GM18519 (cell line): ENCODE data around the gene JAK3.
A peak's percentile ranks its signal among the peaks of the same experiment; 100 is the strongest.

Experiments used
- ATAC-seq: cut with Tn5 transposase; IDR thresholded peaks from one replicate; pipeline ENCODE4 v1.9.1; 2021; ENCODE audit warnings: mild to moderate bottlenecking, moderate library complexity; ENCODE audit not compliant: unreplicated experiment, low FRiP score

JAK3 gene

DNA sequence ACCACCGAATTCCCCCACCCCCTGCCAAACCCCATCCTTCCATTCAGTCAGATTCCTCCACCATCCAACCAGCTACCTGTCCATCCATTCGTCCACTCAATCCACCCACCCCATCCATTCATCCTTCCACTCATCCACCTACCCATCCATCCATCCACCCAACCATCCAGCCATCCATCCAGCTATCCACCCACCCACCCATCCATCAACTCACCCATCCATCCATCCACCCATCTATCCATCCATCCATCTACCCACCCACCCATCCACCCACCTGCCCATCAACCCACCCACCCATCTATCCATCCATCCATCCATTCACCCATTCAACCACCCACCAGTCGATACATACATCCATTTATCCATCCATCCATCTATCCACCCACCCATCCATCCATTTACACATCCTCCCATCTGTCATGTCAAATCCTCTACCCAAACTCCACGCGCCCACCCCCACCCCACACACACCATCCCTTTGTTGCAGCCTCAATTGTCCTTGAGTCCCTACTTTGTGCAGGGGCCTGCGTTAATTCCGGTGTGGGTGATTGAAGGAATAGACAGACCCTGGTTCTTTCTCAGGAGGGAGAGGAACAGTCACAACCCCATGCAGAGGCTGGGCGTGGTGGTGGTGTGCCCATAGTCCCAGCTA is 18.7 kb upstream of the JAK3 start:
- ATAC-seq = no peak

GRCh38 chr19:17865364-17866311 is 17.9 kb upstream of the JAK3 start:
- ATAC-seq = no peak

DNA sequence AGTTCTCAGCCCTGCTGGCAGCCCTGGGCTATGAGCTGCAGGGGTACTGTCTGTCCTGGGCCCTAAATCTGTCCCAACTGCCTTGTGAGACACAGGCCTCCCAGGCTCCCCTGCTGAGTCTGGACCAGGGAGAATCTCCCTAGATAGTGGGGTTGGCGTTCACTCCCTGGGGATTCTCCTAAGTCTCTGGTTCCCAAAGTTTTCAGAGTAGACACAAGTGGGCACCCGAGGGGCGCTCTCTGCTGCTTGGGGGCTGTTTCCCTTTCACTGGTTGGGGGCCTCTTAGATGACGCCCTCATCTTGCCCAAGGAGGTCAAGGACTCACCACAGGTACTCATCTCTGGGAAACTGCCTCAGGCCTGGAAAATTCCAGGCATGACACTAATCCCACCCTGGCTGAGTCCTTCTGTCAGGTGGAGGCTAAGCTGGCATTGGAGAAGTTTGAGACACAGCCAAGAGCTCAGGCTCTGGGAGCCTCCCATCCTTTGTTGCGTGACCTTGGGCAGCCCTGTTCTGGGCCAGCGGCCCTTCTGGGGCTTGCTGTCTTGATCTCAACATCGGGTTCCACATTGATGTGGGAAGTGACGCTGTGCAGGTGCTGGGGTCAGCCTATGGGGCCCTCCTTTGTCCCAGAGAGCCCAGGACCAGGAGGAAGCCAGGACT is 15.9 kb upstream of the JAK3 start:
- ATAC-seq = no peak

DNA sequence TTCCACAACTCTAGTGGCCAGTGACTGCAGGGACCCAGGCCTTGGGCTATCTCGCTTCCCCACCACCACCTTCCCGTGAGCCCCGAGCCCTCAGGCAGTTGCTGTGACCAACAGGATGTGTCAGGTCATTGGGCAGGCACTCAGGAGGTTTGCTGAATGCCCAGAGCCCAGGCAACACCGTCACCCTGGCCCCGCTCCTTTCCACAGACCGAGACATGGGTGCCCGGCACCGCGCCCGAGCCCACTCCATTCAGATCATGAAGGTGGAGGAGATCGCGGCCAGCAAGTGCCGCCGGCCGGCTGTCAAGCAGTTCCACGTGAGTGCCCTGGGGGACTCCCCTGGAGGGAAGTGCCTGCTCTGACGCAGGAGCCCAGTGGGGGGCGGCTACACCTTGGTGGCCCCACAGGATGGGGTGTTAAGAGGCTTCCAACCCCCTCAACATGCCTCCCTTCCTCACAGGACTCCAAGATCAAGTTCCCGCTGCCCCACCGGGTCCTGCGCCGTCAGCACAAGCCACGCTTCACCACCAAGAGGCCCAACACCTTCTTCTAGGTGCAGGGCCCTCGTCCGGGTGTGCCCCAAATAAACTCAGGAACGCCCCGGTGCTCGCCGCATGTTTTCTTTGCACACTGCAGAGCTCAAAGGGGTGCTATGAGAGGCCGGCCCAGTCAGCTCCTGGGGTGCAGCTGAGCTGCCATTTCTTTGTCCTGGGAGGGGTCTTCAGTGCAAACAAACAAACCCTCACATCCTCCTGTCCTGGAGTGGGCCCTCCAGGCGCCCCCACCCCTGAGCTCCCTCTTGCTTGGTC is 15.1 kb upstream of the JAK3 start:
- ATAC-seq = no peak

DNA sequence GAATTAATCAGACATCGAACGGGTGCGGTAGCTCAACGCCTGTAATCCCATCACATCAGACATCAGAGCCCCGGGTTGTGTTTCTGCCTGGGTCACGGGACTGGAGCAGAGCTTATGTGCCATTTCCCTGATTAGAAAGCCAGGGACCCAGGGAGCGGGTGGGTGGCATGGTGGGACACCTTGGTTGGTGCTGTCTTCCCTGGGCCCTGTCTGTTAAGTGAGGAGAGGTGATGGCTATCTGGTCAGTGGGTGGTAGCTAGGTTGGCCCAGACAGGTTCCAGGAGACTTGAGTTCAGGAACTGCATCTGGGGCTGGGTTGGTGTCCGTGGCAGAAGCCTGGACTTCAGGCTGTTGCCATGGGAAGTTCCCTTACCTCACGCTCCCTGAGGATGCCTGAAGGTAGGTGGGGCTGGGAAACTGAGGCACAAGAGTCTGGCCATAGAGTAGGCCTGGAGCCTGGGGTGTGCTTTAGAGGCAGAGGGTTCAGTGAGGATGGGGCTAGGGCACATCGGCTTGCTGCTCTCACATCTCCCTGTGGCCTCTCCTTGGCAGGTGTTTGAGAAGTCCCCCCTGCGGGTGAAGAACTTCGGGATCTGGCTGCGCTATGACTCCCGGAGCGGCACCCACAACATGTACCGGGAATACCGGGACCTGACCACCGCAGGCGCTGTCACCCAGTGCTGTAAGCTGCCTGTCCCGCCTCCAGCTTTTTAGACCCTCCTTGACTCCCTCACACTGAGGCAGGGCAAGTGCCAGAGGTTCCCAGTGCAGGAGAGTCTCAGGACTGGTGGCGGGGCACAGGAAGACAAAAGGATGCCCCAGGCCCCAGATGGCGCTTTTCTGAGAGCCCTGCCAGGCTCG is 14.0 kb upstream of the JAK3 start:
- ATAC-seq = no peak

GRCh38 chr19:17860993-17861360 is 13.2 kb upstream of the JAK3 start:
- no peak for ATAC-seq

DNA sequence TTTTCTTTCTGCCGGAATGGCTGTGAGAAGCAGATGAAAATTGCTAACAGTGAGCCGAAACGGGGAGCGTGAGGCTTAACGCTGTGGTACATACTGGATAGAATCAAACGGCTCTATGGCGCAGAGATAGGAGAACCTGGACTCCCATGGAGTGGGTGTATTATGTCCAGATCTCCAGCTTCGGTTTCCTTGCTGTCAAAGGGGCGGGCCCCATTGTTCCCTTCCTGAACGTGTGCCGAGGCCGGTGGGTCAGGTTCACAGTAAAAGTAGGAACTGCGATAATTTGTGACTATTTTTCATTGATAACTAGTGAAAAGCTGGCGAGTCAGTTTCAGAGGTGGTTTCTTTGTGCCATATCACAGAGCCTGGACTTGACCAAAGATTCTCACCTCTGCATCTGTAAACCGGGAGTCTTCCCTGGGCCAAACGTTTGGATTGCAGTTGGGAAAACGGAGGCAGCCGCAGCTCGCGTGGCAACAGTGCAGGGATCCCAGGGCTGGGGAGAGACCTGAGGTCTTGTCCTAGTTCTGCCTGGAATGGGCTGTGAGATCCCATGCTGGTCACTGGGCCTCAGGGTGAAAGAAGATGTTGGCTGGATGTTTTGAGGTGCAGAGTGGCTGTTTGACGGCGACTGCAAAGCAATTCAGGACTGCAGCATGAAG is 12.7 kb upstream of the JAK3 start:
- ATAC-seq = no peak

- peak; percentile 76 for ATAC-seq
Measured at GRCh38 chr19:17859533-17860330, 11.9 kb upstream of the JAK3 start, which contains the start of gene RPL18A. TSS of gene RPL18A (plus strand) at chr19:17859910. CDS start at chr19:17859957, 47 bp downstream.

DNA sequence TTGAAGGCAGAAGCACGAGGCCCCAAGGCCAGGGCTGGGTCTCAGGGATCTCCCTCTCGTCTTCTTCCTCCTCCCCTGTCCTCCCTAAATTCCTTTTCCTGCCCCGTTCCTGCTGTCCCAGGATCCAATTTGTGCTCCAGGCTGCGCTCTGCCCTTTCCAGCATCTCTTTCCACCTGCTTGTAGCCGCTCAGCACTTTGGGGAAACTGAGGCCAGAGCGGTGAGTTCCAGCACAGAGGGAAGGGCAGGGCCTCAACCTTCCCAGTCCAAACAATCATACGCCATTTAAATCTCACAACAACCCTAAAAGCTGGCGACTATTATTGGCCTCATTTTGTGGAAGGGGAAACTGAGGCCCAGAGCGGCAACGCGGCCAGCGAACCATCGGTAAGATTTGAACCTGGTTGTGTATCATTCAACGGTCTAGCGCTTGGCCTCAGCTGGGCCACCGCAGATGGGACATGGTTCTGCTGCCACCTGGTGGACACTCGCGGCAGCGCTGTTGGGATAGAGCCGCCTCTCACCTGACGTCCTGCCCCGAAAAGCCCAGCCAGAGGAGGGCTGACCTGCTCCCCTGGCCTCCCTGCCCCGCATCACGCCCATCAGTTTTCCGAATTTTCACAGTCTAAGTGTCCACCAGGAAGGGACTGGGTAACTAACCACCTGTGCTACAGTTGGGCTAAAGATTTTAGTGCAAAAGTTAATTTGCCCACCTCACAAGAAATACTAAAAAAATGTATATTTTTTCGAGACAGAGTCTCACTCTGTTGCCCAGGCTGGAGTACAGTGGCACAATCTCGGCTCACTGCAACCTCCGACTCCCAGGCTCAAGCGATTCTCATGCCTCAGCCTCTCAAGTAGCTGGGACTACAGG is 7.7 kb upstream of the JAK3 start:
- no peak for ATAC-seq

DNA sequence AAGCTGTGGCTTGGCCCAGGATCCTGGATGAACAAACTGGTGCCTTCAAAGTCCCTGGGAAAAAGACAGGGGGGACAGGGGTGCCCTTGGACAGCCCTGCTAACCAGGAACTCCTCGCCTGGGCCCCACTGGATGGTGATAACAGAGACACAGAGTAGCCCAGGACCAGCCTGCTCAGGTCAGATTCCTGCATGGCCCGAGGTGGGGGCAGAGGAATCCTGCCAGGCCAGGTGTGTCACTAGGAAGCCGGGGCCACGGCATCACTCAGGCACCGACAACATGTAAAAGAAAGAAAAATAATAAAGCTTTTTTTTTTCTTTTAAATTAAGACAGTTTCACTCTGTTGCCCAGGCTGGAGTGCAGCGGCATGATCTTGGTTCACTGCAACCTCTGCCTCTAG is 6.3 kb upstream of the JAK3 start:
- ATAC-seq = no peak

GRCh38 chr19:17848595-17849292 is 962 bp upstream of the JAK3 start:
- ATAC-seq = no peak

DNA sequence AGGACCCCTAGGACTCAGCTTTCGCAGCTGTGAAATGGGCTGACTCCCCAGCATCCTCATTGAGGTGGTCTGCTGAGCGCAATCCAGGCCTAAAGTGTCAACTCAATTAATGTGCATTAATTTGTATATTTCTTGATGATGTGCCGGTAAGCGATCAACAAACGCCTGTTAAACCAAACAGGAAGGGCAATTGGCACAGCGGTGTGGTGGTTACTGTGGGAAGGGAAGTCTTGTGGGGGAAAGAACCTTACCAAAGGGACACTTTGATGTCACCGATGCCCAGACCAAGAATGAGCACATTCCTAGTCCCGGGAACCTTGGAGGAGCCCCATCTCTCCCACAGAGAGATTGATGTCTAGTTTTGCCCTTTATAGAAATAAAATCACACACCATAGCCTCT is 1.6 kb downstream of the JAK3 start:
- ATAC-seq = no peak

DNA sequence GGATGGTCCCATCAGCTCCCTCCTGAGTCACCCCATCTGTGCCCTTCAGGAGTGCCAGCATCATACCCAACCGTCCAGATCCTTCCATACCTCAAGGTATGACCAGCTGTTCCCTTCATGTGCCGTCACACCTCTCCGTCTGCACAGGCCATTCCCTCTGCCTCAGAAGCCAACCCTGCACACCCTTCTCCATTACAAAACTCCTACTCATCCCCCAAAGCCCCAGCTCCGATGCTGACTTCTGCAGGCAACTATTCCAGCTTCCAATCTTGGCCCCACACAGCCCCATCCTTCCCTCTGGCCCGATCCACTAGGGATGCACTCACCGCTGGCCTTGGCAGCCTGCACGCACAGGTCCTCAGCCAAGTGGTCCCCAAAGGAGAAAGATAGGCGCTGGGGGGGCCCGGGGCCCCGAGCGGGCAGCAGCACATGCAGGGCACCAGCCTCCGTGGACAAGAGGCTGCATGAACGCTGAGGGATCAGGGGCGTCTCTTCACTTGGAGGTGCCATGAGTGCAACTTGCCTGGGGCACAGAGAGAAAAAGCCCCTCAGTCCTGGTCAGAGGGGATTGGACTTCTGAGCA is 3.8 kb downstream of the JAK3 start:
- no peak for ATAC-seq

GRCh38 chr19:17843292-17843827 is 4.4 kb downstream of the JAK3 start:
- ATAC-seq = no peak

GRCh38 chr19:17842663-17843291 is 5.0 kb downstream of the JAK3 start:
- ATAC-seq = no peak
